Measurements from ENCODE around the gene IER2.

- TF ChIP-seq CTCF (conservative IDR thresholded peaks at IDR 0.05; ENCODE audit: low read depth, low read length) = no peak
- TF ChIP-seq CHD1 (IDR thresholded peaks at IDR 0.05; ENCODE audit: low read depth, low read length) = no peak
- TF ChIP-seq RCOR1 (IDR thresholded peaks at IDR 0.05; ENCODE audit: insufficient replicate concordance, low read length) = no peak
- no peak for TF ChIP-seq POLR2A (IDR thresholded peaks at IDR 0.05; ENCODE audit: low read depth, low read length)
- TF ChIP-seq SMC3 (IDR thresholded peaks at IDR 0.05; ENCODE audit: low read depth, low read length) = no peak
- no peak for TF ChIP-seq CEBPB (IDR thresholded peaks at IDR 0.05; ENCODE audit: low read depth, low read length)
Observed at GRCh38 chr19:13134626-13135025, 15.6 kb upstream of the IER2 start.

Measured in IMR-90 (cell line).